ENCODE results near the gene PRPF6. TPM values are rescaled to one million over a fixed set of nuclear protein-coding genes. Genes with fewer than 3 reads are reported as not detected.
A peak's percentile ranks its signal among the peaks of the same experiment; 100 is the strongest.

Gene PRPF6
- total and polyA plus RNA-seq, 2 of the 13 experiments (the other 11 are each of a cell fraction or from before 2014, with no cell fraction given) = 63.7 to 101 TPM

- TF ChIP-seq SYNCRIP (IDR thresholded peaks at IDR 0.05; ENCODE audit: insufficient read depth, low read depth, low read length) (no peak), ZFP90 (CRISPR knock-in tag; IDR thresholded peaks at IDR 0.05; ENCODE audit: borderline replicate concordance) (no peak), AKAP8 (CRISPR knock-in tag; IDR thresholded peaks at IDR 0.05) (peak; percentile 40; the same call in 1 of the 2 replicates), ZNF709 (CRISPR knock-in tag; IDR thresholded peaks at IDR 0.05) (no peak), ZKSCAN5 (CRISPR knock-in tag; IDR thresholded peaks at IDR 0.05) (no peak), ZFP36L1 (CRISPR knock-in tag; IDR thresholded peaks at IDR 0.05) (no peak), TEF (CRISPR knock-in tag; IDR thresholded peaks at IDR 0.05) (no peak), AGO2 (optimal IDR thresholded peaks at IDR 0.05; ENCODE audit: low read depth, low read length) (peak; percentile 56), ZZZ3 (CRISPR knock-in tag; IDR thresholded peaks at IDR 0.05; ENCODE audit: borderline replicate concordance) (no peak), PRDM10 (CRISPR knock-in tag; IDR thresholded peaks at IDR 0.05; ENCODE audit: low read depth) (no peak), ZNF547 (CRISPR knock-in tag; IDR thresholded peaks at IDR 0.05) (no peak), POLR2A (IDR thresholded peaks at IDR 0.05; ENCODE audit: insufficient read depth in 1 of 2, low read depth in 2 of 2, low read length in 2 of 2) (peak in 1 of 2 experiments; percentile 28; a peak in 1 of 4 replicates), SAFB2 (CRISPR knock-in tag; IDR thresholded peaks at IDR 0.05; ENCODE audit: borderline replicate concordance, low read depth) (0 out of 2 replicates have a peak, but pooled peaks have one; percentile 62), RBM22 (optimal IDR thresholded peaks at IDR 0.05; ENCODE audit: low read length) (peak; percentile 49), XBP1 (CRISPR knock-in tag; IDR thresholded peaks at IDR 0.05) (no peak), GABPB1 (CRISPR knock-in tag; IDR thresholded peaks at IDR 0.05) (no peak), CEBPZ (IDR thresholded peaks at IDR 0.05; ENCODE audit: low read length) (no peak), NFAT5 (CRISPR knock-in tag; IDR thresholded peaks at IDR 0.05) (no peak)
Measured at GRCh38 chr20:63966944-63967322, 14.0 kb upstream of the PRPF6 start (continued).

Data from HepG2 (cell line).